A172 (cell line): Measurements from ENCODE around the gene ZBED1. TPM values are rescaled to one million over a fixed set of nuclear protein-coding genes. Genes with fewer than 3 reads are reported as not detected.
"Not testable (repeated sequence)": the region's sequence is repeated elsewhere in the genome, so short reads cannot be mapped to it uniquely, and the experiment has no call there.

Experiments
- DNase-seq: peaks from one replicate; pipeline ENCODE4 v3.0.0-alpha.2; 2015; ENCODE audit warnings: low spot score
- total RNA-seq: library from RNA; depleted of rRNA; stranded (reverse); fragments of >200 nt; shearing (Covaris generic); gene quantifications from 2 replicates; pipeline ENCODE4 v1.2.3, GENCODE V29; 2014

ZBED1 gene
- total RNA-seq, 1 experiment from 2014 or later: 31.6 TPM

DNA sequence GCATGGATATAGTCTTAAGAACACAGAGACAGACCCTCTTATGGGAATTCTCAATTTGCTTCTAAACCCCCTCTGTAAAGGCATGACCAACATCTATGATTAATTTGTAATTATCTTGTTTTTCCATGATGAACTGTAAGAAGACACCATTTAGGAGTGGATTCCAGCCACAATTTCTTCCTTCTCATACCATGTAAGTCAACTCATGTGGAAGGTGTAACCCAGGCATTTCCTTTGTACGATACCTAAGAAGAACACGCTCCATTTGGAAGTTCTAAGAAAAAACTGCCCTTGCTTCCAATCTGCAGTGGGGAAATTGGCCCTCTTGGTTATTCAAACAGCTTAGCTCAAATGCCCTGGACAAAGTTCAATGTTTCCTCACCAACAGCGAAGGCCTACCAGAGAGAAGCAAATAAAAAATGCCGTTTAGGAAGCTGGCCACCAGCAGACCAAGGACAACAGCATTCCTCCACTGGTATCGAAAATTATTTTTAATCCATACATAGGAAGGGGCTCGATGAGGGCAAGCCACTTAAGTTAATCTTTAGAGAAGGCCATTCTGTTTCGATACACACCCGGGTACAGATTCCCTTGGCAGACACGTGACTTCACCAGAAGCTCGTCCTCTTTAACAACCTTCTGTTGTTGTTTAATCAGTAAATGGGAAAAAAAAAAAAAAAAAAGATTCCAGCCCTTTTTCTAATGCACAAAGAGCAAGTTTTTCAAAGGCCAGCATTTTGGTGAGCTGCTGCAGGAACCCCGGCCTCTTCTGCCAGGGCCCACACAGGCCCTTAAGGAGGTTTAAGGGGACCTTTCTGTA, 2.6 kb downstream of the ZBED1 start:
- DNase-seq: no peak

DNA sequence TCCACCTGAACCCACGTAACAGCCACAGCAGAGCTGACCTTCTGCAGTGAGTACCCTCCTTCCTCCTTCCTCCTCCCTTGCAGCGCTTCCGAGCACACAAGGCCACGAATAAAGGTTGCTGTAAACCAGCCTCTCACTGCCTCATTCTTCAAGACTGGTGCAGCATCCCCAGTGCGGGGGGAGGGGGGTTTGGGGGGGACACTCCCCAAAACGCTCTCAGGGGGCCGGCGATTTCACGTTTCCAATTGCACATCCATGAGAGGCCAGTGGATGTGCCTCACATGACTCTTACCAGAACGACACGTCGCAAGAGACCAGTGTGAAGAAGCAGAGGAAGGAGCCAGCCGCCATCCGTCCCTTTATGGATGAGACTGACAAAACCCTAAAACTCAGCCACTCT, 5.2 kb downstream of the ZBED1 start:
- DNase-seq: no peak

DNA sequence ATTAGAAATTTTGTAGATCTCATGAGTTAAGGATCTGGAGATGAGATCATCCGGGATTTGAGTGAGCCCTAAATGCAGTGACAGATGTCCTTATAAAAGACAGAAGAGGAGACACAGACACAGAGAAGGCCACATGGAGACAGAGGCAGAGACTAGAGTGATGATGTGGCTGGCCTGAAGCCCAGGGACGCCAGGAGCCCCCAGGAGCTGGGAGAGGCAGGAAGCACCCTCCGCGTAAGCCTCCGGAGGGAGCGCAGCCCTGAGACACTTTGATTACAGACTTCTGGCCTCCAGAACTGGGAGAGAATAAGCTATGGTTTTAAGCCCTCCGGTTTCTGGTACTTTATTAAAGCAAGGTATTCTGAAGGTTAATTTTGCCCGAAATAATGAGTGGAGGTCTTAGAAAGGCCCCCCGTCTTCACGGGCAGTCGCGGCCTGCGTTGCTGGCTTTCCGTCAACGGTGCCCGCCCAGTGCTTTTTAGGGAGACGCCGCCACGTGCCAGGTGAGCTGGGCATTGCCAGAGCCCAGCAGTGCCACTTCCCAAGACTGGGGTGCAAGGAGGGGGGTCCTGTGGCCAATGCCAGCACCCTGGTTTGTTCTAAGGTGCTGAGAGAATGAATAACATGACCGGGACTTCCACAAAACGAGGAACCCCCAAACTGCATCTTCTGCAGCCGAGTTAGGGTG, 8.1 kb downstream of the ZBED1 start:
- no peak for DNase-seq

DNA sequence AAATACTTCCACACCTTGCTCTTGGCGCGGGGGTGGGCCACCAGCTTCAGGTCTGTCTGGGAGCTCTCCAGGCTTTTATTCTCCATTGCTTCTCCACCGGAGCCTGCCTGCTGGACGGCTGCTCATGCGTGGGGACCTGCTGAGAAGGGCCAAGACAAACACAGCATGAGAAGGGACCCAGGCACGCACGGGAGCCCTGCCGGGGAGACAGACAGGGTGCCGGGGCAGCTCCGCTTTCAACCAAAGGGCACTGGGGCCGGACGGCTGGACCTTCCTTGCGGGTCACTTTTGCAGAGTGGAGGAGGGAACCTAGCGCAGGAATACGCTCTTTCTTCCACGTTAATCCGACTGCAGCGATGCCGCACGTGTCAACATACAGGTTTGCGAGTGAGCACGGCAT, 10.1 kb downstream of the ZBED1 start:
- DNase-seq: no peak

DNA sequence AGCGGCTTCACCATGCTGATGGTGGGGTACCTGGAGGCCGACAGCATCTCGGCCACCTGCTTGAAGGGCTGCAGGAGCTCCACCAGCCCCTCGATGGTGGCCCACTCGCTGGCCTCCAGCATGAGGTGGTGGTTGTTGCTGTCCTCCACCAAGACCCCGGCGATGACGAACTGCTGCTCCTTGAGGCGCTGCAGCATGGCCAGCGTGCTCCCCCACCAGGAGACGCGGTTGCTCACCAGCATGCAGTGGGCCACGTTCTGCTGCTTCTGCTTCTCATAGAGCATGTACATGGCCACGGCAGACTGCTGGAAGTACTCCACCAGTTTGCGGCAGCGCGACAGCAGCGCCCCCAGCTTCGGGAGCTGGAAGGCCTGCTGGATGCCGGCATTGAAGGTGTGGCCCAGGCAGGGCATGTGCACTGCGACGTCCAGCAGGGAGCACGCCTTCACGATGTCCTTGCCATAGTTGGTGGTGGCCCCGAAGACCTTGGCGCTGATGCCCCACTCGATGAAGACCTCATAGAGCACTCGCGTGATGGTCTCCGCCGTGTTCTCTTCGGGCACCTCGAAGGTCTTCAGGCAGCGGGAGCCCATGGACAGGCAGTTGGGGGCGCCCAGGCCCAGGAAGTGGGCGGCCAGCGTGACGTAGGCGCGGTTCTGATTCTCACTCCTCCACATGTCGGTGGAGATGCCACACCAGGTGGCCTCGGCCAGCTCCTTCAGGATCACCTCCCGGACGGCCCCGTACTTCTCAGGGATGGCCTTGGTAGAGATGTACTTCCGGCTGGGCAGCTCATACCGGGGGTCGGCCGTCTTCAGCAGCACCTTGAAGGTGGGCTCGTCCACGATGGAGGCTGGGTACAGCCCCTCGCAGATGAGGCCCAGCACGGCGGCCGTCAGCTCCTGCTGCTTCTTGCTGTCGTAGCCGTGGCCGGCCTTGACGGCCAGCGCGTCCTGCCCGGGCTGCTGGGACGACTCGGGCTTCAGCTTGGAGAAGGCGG, 11.0 kb downstream of the ZBED1 start:
- DNase-seq: no peak

DNA sequence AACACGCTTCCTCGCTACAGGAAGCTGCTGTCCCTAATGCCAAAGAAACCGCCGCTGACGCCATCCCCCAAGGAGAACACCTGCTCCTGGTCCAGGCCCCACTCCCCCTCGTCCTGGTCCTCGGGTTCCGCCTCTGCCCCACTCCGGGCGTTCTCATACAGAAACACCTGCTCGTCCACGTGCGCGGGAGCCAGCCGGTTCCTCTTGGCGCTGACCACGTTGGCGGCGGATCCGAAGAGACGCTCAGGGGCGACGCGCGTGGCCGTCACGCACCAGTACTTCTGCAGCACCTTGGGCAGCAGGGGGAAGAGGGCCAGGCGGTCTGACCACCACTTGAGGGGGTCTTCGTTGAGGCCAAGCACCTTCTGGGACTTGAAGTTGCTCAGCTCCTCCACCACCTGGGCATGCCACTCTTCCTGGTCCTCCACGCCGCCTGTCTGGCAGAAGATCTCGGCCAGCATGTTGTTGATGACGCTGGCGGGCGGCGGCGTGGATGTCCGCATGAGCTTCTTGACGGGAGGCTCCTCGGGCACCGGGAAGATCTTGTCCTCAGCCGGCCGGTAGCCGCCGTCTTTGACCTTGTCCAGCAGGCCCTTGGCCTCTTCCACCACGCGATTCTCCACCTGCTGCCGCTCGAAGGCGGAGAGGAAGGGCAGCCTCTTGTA, 12.0 kb downstream of the ZBED1 start:
- DNase-seq: no peak

DNA sequence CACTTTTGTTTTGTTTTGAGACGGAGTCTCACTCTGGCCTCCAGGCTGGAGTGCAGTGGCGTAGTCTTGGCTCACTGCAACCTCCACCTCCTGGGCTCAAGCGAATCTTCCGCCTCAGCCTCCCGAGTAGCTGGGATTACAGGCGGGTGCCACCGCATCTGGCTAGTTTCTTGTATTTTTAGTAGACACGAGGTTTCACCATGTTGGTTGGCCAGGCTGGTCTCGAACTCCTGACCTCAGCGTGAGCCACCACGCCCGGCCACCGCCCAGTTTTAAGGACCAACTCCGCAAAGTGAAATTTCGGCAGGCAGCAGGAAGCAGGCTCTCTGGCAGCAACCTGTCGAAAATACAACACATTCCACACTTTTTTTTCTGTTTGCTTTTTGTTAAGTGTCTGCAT, 13.4 kb downstream of the ZBED1 start:
- DNase-seq: no peak

DNA sequence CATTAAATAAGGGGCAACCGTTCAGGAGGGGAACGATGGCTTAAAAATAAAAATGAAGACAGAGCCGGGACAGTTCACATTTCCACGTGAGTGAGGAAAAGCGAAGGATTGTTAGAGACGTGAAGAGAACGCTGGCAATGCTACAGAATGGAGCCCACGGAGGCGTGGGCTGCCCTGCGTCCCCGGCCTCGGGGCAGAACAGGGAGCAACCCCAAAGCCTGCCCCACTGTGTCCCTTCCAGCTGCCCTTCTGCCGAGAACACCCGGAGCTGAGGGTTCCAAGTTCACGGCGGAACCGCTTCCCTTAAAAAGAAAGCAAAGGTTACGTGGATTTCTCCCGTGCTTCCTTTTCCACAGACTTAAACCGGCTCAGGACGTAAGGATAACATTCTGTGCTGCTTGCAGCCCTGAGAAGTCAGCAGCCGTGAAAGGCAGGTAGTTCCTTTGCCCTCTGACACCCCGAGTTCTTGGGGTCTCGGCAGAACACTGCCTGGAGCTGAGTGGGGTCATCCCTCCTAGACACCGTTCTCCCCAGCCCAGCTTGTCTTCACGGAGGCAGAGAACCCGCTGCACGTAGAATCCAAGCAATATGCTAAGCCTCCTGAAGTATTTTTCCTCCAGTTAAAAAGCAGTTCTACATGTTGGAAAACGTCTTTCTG, 14.2 kb downstream of the ZBED1 start:
- DNase-seq: no peak

DNA sequence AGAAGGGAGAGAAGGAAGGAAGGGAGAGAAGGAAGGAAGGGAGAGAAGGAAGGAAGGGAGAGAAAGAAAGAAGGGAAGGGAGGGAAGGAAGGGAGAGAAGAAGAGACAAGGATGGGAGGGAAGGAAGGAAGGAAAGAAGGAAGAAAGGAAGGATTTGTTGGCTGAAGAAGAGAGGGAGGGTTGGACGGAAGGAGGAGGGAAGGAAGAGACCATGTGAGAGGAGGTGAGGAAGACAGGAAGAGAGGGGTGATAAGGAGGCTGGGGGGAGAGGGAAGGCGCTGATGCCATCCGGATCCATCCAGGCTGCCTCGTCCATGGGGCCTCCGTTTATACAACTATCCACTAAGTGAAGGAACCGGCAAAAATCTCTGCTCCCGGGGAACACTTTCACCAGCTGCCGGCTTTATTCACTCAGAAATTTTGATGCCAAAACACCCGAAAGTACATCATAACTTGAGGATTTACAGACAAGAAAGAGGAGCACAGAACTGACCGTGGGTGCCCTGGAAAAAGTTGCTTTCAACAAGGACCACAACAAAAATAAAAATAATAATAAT, 14.9 kb downstream of the ZBED1 start:
- DNase-seq: no peak

DNA sequence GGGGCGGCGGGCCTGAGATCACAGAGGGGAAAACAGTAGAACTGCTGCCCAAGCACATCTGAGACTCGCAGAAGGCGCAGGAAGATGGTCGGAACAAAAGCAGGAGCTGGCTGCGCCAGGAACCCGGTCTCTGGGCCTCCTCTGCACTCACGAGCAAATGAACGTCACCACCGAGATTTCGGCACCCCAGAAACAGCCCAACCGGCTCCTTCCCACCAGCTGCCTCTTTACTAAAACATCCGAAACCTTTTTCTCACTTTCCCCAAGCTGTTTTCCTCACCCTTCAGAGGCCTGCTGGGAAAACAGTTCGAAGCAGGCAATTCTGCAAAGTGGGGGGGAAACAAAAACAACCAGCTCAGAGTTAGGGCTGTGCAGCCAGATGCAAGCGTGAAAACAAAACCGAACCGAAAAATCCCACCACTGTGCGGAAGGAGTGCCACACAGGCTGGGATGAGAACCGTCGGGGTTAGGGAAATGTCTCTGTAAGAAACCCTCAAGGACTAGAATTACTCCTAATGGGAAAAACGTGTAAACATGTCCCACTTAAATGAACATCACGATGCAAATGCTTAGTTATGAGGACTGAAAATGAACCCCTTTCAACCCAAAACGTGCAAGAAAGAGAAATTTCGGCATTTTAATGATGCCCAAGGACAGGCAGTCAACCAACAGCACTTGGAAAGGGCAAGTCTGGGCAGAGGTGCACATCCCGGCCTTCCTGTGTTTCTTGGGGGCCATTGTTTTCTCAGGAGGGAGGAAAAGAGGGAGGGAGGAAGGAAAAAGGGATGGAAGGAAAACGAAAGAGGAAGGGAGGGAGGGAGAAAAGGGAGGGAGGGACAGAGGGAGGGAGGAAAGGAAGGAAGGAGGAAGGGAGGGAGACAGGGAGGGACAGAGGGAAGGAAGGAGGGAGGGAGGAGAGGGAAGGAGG, 15.8 kb downstream of the ZBED1 start:
- DNase-seq: no peak

DNA sequence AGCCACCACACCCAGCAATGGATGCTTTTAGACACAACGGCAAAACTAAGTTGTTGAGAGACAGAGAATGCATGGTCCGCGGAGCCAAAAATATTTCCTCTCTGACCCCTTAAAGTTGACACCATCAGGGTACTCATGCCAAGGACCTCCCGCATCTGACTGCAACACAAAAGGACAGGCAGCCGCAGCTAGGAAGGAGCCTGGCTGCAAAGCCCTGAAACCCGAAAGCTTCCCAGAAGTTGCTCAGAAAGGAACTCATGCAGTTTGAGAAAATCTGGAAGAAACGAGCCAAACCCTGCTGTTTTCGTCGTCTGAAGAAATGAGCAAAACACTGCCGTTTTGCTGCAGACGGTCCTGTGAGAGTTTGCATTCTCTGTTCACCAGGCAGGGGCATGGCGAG, 16.5 kb downstream of the ZBED1 start:
- DNase-seq: no peak

DNA sequence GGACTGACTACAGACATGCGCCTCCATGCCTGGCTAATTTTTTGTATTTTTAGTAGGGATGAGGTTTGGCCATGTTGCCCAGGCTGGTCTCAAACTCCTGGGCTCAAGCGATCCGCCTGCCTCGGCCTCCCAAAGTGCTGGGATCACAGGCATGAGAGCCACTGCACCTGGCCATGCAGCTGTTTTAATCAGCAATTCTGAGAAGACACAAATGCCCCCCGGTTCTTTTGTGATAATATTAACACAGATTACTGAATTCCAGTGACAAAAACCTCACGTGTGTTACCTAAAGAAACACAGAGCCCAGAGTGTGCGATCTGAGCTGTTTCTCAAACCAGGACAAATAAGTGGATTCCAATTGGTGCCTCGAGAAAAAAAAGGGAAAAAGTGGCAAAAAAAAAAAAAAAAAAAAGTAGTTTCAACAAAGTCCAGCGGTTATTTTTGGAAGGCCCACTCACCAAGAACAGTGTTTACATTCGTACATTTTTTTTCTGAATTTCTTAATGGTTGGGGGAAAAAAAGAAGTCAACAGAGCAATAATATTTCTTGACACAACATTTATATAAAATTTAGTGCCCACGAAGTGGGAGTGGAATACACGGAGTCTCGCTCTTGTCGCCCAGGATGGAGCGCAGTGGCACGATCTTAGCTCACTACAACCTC, 17.2 kb downstream of the ZBED1 start:
- DNase-seq: no peak

DNA sequence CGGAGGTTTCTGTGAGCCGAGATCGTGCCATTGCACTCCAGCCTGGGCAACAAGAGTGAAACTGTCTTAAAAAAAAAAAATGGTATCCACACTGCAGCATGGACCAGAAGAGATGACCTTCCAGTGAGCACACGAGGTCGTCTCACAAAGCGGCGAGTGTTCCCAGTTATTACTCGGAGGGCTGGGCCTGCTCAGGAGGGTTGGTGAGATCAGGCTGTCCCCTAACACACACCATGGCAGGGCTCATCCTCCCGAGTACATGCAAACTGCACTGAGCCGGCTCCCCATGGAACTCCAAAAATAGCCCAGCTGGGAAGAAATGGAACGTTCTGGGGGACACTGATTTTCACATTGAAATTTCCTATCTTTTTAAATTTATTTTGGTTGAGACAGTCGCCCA, 19.2 kb downstream of the ZBED1 start:
- DNase-seq: not testable (repeated sequence)

DNA sequence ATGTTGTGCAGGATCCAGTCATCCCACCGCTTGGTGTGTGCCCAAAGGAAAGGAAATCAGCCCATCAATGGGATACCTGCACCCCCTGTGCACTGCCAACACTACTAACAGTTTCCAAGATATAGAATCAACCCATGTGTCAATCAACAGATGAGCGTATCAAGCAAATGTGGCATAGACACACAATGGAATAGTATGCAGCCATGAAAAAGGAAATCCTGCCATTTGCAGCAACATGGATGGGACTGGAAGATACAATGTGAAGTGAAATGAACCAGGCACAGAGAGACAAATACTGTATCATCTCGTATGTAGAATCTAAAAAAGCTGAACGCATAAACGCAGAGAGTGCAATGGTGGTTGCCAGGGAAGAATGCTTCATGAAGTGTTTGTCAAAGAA, 20.8 kb downstream of the ZBED1 start:
- DNase-seq: not testable (repeated sequence)

DNA sequence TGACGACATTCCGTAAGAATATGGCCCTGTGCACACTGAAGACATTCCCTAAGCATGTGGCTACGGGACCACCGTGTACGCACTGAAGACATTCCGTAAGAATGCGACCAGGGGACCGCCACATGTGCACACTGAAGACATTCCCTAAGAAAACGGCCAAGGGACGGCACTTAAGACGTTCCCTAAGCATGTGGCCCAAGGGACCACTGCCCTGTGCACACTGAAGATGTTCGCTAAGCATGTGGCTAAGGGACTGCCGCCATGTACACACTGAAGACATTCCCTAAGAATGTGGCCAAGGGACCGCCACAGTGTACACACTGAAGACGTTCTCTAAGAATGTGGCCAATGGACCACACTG, 21.4 kb downstream of the ZBED1 start:
- no peak for DNase-seq

DNA sequence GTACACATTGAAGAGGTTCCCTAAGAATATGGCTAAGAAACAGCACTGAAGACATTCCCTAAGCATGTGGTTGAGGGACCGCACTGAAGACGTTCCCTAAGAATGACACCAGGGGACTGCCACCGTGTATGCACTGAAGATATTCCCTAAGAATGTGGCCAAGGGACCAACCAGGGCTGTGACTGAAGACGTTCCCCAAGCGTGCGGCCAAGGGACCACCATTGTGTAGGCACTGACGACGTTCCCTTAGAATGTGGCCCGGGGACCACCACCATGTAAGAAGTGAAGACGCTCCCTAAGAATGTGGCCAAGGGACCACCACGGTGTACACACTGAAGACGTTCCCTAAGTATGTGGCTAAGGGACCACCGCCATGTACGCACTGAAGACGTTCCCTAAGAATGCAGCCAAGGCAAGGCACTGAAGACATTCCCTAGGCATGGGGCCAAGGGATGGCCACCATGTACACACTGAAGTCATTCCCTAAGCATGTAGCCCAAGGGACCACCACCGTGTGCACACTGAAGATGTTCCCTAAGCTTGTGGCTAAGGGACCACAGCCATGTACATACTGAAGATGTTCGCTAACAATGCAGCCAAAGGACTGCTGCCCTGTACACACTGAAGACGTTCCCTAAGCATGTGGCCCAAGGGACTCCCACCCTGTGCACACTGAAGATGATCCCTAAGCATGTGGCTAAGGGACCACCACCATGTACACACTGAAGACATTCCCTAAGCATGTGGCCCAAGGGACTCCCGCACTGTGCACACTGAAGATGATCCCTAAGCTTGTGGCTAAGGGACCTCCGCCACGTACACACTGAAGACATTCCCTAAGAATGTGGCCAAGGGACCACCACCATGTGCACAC, 22.0 kb downstream of the ZBED1 start:
- DNase-seq: no peak

DNA sequence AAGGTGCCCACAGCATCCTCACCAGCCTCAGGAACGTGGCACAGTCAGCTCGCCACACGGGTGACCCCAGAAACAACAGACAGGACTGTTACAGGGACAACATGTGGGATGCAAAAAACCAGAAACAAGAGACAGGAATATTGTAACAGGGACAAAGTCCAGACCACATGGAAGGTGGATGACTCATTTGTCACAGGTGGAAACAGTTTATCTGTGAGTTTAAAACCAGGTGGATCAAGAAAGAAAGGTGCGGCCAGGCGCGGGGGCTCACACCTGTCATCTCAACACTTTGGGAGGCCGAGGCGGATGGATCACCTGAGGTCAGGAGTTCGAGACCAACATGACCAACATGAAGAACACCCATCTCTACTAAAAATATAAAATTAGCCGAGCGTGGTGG, 23.5 kb downstream of the ZBED1 start:
- DNase-seq: not testable (repeated sequence)
